Natural killer cell (primary cell): ENCODE results near the gene CDC73. TPM values are rescaled to one million over a fixed set of nuclear protein-coding genes. Genes with fewer than 3 reads are reported as not detected.
A peak's percentile ranks its signal among the peaks of the same experiment; 100 is the strongest.

Experiments
- ATAC-seq, 3 donors: fragments of 150-1000 bp in 2 of 3; fragments of 200-7000 bp in 1 of 3; cut with Tn5 transposase; 1 replicate in 1 of 3; 2 replicates in 2 of 3; pipeline ENCODE4 v1.10.0; 2021; ENCODE audit warnings: mild to moderate bottlenecking in 2 of 3, moderate library complexity in 2 of 3
- DNase-seq, 2 donors: peaks; one replicate each; pipeline versions ENCODE4 v3.0.0 to v3.0.0-alpha.2; 2013 to 2021; ENCODE audit warnings: mixed read lengths in 1 of 2
- H3K27ac ChIP-seq: one replicate; pipeline ENCODE4 v1.5.1; 2013; ENCODE audit warnings: mild to moderate bottlenecking, low read length
- H3K27me3 ChIP-seq: one replicate; pipeline ENCODE4 v1.6.1; 2013; ENCODE audit warnings: low read length; ENCODE audit not compliant: control insufficient read depth, insufficient read depth
- H3K36me3 ChIP-seq: one replicate; pipeline ENCODE4 v1.6.1; 2013; ENCODE audit warnings: low read length; ENCODE audit not compliant: control insufficient read depth, insufficient read depth
- H3K4me1 ChIP-seq: one replicate; pipeline ENCODE4 v1.6.1; 2013; ENCODE audit warnings: low read length; ENCODE audit not compliant: control insufficient read depth, insufficient read depth
- H3K4me3 ChIP-seq: one replicate; pipeline ENCODE4 v1.5.1; 2013; ENCODE audit warnings: low read length
- H3K9me3 ChIP-seq: one replicate; pipeline ENCODE4 v1.6.1; 2013; ENCODE audit warnings: low read length; ENCODE audit not compliant: control insufficient read depth, insufficient read depth
- H3K27ac Mint-ChIP-seq, 2 donors: one replicate each; pipeline ENCODE4 v1.8.0; 2022; ENCODE audit warnings: mild to moderate bottlenecking in 2 of 2, mixed read lengths in 2 of 2, moderate library complexity in 1 of 2
- H3K27me3 Mint-ChIP-seq, 2 donors: one replicate each; pipeline ENCODE4 v1.8.0; 2022; ENCODE audit warnings: low read depth in 2 of 2, mixed read lengths in 2 of 2
- H3K36me3 Mint-ChIP-seq: one replicate; pipeline ENCODE4 v1.8.0; 2022; ENCODE audit warnings: mixed read lengths
- H3K4me1 Mint-ChIP-seq, 2 donors: one replicate each; pipeline ENCODE4 v1.8.0; 2022; ENCODE audit warnings: mixed read lengths in 2 of 2
- H3K4me3 Mint-ChIP-seq: one replicate; pipeline ENCODE4 v1.8.0; 2022; ENCODE audit warnings: mild to moderate bottlenecking, moderate library complexity, mixed read lengths
- H3K9me3 Mint-ChIP-seq, 2 donors: one replicate each; pipeline ENCODE4 v1.8.0; 2022; ENCODE audit warnings: mixed read lengths in 2 of 2
- WGBS: methylation state at CpG from one replicate; pipeline ENCODE4 v1.1.7; 2013; ENCODE audit warnings: missing lambda C conversion rate; ENCODE audit not compliant: insufficient coverage; 5-methylcytosine and 5-hydroxymethylcytosine counted together
- intact Hi-C: fragments of 100-400 bp; cut with micrococcal nuclease; formaldehyde crosslinking; loops from one replicate; pipeline ENCODE4 v1.14.2; 2022
- total RNA-seq, 4 donors: library from RNA; stranded (reverse); fragments of 120-200 nt in 1 of 4; gene quantifications; one replicate each; pipeline versions ENCODE4 v1.2.3 to v1.2.4, GENCODE V29; 2013 to 2022
- TF ChIP-seq, protein P1 (sequence below): fragments of 200-600 bp; IDR thresholded peaks from one replicate; pipeline ENCODE4 v1.8.0; 2022; ENCODE audit warnings: antibody characterized with exemption

Gene CDC73
- total RNA-seq, 3 donors from 2014 or later (not counting 1 experiment from before 2014, with no cell fraction given): 73.2 to 86.0 (median 82.6) TPM

DNA sequence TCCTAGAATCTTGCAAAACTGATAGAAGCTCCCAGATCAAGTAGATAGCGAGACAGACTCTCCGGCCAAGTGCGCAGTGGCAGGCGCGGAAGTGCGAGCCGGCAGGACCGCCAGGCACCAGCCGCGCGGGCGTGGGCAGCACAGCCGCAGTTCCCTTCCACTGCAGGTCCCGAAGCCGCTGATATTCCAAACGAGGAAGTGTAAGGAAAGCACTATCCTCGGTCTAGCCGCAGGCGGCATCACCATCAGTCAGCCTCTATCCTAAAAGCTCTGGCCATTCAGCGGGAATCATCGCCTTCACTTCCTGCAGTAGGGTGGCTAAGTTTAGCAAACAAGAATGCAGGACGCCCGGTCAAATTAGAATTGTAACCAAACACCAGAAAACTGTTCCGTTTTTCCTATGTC, 17.3 kb upstream of the CDC73 start:
- no peaks in the 10 kb centered on the region for H3K36me3 Mint-ChIP-seq
- peak overlapping the region; percentile 94 for H3K4me3 Mint-ChIP-seq
- H3K9me3 Mint-ChIP-seq: no peaks in the 10 kb centered on the region
- TF ChIP-seq, protein P1, sequence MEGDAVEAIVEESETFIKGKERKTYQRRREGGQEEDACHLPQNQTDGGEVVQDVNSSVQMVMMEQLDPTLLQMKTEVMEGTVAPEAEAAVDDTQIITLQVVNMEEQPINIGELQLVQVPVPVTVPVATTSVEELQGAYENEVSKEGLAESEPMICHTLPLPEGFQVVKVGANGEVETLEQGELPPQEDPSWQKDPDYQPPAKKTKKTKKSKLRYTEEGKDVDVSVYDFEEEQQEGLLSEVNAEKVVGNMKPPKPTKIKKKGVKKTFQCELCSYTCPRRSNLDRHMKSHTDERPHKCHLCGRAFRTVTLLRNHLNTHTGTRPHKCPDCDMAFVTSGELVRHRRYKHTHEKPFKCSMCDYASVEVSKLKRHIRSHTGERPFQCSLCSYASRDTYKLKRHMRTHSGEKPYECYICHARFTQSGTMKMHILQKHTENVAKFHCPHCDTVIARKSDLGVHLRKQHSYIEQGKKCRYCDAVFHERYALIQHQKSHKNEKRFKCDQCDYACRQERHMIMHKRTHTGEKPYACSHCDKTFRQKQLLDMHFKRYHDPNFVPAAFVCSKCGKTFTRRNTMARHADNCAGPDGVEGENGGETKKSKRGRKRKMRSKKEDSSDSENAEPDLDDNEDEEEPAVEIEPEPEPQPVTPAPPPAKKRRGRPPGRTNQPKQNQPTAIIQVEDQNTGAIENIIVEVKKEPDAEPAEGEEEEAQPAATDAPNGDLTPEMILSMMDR: no peak
- Histone ChIP-seq H3K4me3 (peak overlapping the region; percentile 82), H3K27ac (peak overlapping the region; percentile 64), H3K4me1 (peaks cover 12% of the 10 kb centered on the region), H3K27me3 (no peaks in the 10 kb centered on the region), H3K9me3 (no peaks in the 10 kb centered on the region), H3K36me3 (peaks cover 12% of the 10 kb centered on the region)
- no peaks in the 10 kb centered on the region for H3K27me3 Mint-ChIP-seq
- peak overlapping the region; percentile 81 to 88 for H3K27ac Mint-ChIP-seq
- WGBS: under 1% methylated on average over 24 of the region's 24 CpGs
- ATAC-seq (peak; percentile 22 to 45 (median 38)), DNase-seq (peak; percentile 23 to 41)
- peaks cover 16 to 27% of the 10 kb centered on the region in 2 donors for H3K4me1 Mint-ChIP-seq
- intact Hi-C loops: loop anchor here (2.0 kb wide), 1 partner anchor 46 kb away; the partner anchor contains the start of genes RO60 and UCHL5

- WGBS: under 1% methylated on average over 73 of the region's 73 CpGs
- Mint-ChIP-seq H3K4me1 (peaks cover 16 to 27% of the 10 kb centered on the region in 2 donors), H3K9me3 (no peaks in the 10 kb centered on the region), H3K27me3 (no peaks in the 10 kb centered on the region), H3K36me3 (no peaks in the 10 kb centered on the region), H3K27ac (peak within 1 kb of the TSS; percentile 81 to 88), H3K4me3 (peak within 1 kb of the TSS; percentile 94)
- Histone ChIP-seq H3K36me3 (peaks cover 7% of the 10 kb centered on the region), H3K4me1 (peaks cover 12% of the 10 kb centered on the region), H3K27ac (peak within 1 kb of the TSS; percentile 64), H3K27me3 (no peaks in the 10 kb centered on the region), H3K4me3 (peak within 1 kb of the TSS; percentile 82), H3K9me3 (no peaks in the 10 kb centered on the region)
- intact Hi-C loops: loop anchor here (1.0 to 2.0 kb wide), 2 partner anchors 17 to 46 kb away; partner anchors contain the start of genes CDC73, RO60 and UCHL5
- TF ChIP-seq, protein P1: no peak
- peak; percentile 85 to 93 (median 92) for ATAC-seq
- peak; percentile 56 to 76 for DNase-seq
Observed at GRCh38 chr1:193104907-193105820, 16.7 kb upstream of the CDC73 start, which contains the start of gene GLRX2. Gene GLRX2, minus strand, starts transcription at chr1:193105414. Its CDS starts 32 bp downstream, at chr1:193105382.

- TF ChIP-seq, protein P1: no peak
- H3K36me3 Mint-ChIP-seq: no peaks in the 10 kb centered on the region
- peaks cover 1% of the 10 kb centered on the region for H3K36me3 ChIP-seq
- peak overlapping the region; percentile 81 to 88 for H3K27ac Mint-ChIP-seq
- H3K27me3 ChIP-seq: no peaks in the 10 kb centered on the region
- no peak overlapping the region for H3K27ac ChIP-seq
- H3K9me3 Mint-ChIP-seq: no peaks in the 10 kb centered on the region
- DNase-seq (no peak), ATAC-seq (no peak)
- no peaks in the 10 kb centered on the region for H3K27me3 Mint-ChIP-seq
- peak overlapping the region; percentile 82 for H3K4me3 ChIP-seq
- WGBS: 70% methylated on average over 2 of the region's 4 CpGs
- H3K9me3 ChIP-seq: no peaks in the 10 kb centered on the region
- H3K4me3 Mint-ChIP-seq: peak overlapping the region; percentile 94
- H3K4me1 Mint-ChIP-seq: peaks cover 16 to 27% of the 10 kb centered on the region in 2 donors
- H3K4me1 ChIP-seq: peaks cover 12% of the 10 kb centered on the region
- intact Hi-C loops: loop anchor here (1.0 to 2.0 kb wide), 2 partner anchors 17 to 47 kb away; partner anchors contain the start of genes CDC73, RO60 and UCHL5
Observed at GRCh38 chr1:193105821-193106177, 16.0 kb upstream of the CDC73 start.
